Gastroesophageal sphincter (tissue), 3 donors: Measurements from ENCODE around the gene ZPLD1.

Source experiments
- CTCF ChIP-seq, 4 experiments: fragments of 200-600 bp in 2 of 4; fragments of 450-650 bp in 2 of 4; sonication (generic) in 1 of 4; IDR thresholded peaks; one replicate each; pipeline ENCODE4 v1.5.1; 2017 to 2019; ENCODE audit warnings: antibody characterized with exemption in 4 of 4, mild to moderate bottlenecking in 2 of 4, moderate library complexity in 2 of 4
- POLR2AphosphoS5 ChIP-seq: sonication (generic); formaldehyde crosslinking; IDR thresholded peaks from one replicate; pipeline ENCODE4 v1.6.1; 2017; ENCODE audit warnings: antibody characterized with exemption

GRCh38 chr3:102390171-102390864, 44.5 kb upstream of the ZPLD1 start:
- no peak for TF ChIP-seq CTCF (IDR thresholded peaks at IDR 0.05)
- TF ChIP-seq POLR2AphosphoS5, result no peak
